HG03432 (cell line): ENCODE measurements around the gene MDGA2.

Experiments
- ATAC-seq: cut with Tn5 transposase; IDR thresholded peaks from one replicate; pipeline ENCODE4 v1.9.1; 2021; ENCODE audit warnings: mild to moderate bottlenecking, moderate library complexity; ENCODE audit not compliant: unreplicated experiment

Gene MDGA2

DNA sequence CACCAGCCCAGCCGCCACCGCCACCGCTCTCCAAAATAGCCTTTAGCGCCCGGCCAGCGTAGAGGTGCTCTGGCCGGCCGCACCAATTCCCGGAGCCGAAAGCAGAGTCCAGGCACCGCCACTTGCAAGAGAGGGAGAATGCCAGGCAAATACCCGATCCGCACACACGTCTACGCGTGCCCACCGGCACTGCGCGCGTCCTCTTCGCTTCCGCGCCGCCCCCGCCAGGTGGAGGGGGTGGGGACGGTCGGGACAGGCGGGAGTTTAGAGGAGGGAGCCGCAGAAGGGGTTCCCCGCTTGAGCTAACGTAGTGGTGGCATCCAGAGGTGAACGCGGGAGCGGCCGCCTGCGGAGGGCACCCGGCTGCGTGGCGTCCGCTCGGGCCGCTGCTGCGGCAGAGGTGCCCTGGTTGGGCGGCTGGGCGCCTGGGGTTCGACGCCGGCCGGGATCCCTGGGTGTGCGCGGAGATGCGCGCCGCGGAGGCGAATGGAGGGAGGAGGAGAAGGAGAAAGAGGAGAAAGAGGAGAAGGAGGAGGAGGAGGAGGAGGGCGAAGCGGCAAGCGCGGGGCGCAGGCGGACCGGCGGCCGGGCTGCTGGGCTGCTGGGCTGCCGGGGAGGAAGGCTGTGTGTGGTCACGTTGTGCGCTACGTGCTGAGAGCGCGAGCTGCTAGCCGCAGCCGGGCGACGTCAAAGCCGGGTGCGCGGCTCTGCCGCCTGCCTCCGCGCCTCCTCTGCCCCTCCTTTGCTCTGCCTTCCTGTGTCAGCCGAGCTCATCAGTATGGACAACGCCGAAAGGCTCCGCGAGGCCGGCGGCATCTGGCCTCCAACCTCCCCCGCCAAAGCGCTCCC is at the start of gene MDGA2:
Gene MDGA2 (minus strand): TSS at position 140 of the 849 bp plus-strand sequence.
- peak; percentile 69 for ATAC-seq

DNA sequence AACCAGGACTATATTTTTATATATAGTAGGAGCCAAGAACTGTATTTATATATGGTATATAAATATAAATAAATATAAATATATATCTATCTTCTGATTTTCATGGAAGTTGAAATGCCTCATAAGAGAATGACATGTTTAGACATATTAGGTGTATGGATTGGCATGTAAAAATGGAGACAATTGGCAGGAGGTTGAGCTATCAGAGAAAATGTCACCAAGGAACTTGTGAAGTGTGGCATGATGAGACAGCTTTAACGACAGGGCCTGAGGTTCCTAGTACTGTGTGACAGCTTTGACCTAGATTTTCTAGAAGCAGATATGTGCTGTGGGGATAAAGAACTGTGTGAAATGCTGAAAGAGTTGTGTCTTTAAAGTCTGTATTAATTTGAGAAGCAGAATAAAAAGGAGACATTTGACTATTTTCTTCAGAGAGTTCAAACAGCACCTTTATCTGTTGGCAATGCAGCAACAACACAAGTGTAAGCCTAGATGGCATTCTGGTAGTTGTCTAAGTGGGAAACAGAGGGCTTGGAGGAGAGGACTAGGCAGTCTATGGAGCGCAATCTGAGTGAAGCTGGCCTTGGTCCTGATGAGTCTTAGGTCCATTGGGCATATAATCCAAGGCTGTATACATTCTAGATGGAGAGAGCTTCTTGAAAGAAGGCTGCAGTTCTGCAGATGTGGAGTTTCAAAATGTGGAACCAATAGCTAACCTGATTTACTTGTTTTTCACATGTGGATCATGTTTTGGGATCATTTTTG is 47.7 kb upstream of the MDGA2 start:
- ATAC-seq, result no peak

DNA sequence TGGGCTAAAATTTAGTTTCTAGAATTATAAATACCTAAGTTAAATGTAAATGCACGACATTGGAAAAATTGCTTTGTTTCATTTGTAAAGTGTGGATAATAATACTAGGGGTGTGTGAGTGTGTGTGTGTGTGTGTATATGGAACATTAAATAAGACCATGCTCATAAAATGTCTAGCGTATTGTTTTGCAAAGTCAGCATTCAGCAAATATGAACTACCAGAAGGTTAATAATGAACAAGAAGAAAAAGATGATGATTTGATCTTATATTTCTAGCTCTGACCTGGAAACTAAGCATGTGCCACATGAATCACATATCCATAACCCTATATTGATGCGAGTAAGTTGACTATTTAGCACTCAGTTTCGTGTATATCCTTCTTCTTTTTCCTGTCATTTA is 44.9 kb upstream of the MDGA2 start:
- no peak for ATAC-seq

DNA sequence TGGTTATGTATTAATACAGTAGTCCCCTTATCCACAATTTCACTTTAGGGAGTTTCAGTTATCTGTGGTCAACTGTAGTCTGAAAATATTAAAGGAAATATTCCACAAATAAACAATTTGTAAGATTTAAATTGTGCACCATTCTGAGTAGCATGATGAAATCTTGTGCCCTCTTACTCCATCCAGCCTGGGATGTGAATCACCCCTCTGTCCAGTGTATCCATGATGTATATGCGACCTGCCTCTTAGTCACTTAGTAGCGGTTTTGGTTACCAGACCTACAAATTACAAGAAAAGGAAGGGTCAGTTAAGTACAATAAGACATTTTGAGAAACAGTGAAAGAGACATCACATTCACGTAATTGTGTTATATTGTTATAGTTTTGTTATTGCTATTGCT is 39.9 kb upstream of the MDGA2 start:
- no peak for ATAC-seq

DNA sequence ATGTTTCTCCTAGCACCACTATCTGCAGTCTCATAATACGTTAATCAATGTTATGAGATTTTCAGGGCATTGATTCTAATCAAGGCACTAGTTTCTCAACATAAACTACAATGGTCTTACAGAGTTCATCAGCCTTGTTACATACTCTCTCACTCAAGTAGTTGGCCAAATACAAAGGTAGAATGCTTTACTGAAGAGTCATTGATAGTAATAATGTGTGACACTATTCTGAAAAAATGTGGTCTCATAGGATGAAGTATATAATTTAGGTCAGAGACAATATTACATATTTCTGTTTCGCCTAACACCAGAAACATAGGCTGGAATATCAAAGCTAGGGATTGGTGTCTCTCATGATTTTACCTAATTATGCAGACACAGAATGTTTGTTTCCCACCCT is 35.2 kb upstream of the MDGA2 start:
- no peak for ATAC-seq

DNA sequence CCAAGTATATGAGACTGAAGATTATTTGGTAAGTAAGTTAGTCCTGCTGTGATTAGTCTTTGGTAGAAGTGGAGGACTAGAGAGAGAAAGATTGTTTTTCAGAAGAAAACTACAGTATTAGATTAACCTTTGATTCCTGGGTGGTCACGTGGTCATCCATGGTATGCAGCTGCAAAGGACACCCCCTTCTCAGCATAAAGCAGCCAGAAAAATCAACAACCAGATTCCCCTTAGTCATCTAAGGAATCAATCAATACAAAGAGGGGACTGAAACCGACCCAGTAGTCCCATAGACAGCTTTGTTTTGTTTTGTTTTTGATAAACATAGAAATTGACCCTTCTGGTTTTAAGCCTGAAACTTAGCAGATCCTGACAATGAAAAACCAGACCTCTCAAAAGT is 30.3 kb upstream of the MDGA2 start:
- ATAC-seq, result no peak

DNA sequence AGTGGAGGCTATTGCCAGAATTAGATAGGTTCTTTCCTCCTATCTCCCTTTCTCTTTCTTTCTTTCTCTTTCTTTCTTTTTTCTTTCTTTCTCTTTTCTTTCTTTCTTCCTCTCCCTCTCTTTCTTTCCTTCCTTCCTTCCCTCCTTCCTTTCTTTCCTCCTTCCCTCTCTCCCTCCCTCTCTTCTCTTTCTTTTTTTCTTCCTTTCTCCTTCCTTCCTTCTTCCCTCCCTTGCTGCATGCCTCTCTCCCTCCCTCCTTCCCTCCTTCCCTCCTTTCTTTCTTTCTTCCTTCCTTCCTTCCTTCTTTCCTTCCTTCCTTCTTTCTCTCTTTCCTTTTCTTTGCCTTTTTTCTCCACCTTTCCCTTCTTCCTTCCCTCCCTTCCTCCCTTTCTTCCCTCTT is 16.4 kb upstream of the MDGA2 start:
- no peak for ATAC-seq

DNA sequence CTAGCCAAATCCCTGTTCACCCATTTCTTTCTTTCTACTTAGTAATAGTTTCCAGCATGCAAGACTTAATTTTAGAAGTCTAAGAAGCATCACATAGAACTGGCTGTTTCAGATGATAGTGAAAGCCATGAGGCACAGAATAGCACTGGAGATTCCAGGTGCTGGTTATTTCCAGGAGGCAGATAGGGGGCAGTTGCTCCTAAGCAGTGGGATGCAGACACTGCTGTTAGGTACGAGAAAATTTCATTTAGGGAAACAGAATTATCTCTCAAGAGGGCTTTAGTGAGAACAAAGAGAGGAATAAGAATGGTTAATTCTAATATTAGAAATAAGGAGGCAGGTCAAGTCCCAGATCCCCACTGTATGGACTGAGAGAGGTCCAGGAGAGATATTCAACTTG is 3.6 kb upstream of the MDGA2 start:
- ATAC-seq, result no peak

DNA sequence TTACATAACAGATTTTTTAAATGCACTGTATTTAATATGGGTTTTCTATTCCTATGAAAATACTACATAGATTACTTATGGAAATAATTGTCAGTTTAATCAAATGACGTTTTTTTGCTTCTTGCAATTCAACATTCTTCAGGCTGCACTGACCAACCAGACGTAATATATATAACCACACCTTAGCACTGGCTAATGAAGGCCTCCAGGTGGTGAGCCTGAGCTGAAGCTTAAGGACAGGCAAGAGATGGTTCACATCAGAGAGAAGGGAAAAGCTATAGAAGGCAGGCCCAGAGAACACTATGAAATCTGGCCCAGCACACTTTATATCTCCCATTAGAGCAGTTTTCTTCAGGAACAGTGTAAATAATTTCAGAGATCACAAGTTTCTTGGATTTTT is 2.8 kb upstream of the MDGA2 start:
- no peak for ATAC-seq

DNA sequence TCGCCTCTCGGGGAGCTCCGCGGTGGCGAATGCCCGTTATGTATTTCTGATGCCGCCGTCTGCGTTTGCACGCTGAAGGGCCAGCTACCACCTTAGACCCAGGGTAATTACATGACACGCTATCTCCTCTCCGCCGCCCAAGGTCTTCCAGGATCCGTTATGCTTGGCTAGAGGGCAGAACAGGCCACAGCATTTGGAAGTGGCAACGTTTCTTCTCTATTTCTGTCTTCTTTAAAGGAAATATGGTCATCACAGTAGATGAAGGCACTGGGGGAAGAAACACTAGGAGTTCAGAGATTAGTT is 861 bp upstream of the MDGA2 start:
- ATAC-seq, result no peak

DNA sequence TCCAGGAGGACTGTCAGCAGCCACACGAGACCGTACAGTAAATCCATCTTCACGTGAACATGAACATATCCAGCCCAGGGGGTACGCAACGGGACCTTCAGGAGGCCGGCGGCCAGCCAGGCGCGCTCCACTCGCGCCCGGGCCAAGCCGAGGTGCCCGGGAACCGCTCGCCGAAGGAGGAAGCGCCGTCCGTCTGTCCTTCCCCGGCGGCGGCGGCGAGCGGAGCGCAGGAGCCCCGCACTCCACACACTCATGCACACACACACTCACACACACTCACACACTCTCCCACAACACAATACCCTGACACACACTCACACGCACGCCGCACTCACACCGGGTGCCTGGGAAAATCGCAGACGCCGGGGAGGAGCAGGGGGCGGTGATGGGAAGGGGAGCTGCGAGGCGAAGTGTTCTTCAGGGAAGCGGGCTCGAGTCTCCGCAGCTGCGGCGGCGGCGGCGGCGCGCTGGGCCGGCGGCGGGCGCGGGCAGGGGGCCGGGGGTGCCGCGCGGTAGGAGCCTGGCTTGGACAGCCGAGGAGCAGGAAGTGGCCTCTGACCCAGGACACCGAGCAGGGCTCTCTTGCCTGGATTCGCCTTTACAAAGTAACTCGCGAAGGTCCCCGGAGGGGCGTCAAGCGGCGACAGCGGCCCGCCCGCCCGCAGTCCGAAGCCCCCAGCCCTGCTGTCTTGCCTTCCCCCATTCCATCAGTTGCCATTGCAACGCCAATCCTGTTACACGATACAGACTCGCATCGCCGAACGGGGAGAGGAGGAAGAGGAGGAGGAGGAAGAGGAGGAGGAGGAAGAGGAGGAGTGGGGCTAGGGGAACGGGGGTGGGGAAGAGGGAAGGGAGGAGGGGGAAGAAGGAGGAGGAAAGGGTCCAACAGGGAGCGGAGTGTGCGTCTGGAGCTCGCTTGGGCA is 601 bp downstream of the MDGA2 start:
- no peak for ATAC-seq

DNA sequence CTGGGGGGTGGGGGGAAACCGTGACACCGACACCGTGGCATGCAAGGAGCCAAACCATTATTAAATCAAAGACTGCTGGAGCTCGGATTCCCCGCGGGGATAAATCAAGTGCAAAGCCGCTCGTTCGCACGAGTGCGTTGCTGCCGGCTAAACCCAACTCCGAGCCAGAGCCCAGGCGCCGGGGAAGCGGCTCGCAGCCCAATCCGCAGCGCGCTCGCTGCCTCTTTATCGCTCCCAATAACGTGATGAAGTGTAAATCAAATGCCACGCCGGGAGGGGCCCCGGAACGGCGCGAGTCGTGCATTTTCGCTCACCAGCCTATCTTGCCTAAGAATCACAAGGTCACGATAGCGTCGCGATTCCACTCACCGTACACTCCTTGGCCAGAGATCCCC is 1.3 kb downstream of the MDGA2 start:
- no peak for ATAC-seq

DNA sequence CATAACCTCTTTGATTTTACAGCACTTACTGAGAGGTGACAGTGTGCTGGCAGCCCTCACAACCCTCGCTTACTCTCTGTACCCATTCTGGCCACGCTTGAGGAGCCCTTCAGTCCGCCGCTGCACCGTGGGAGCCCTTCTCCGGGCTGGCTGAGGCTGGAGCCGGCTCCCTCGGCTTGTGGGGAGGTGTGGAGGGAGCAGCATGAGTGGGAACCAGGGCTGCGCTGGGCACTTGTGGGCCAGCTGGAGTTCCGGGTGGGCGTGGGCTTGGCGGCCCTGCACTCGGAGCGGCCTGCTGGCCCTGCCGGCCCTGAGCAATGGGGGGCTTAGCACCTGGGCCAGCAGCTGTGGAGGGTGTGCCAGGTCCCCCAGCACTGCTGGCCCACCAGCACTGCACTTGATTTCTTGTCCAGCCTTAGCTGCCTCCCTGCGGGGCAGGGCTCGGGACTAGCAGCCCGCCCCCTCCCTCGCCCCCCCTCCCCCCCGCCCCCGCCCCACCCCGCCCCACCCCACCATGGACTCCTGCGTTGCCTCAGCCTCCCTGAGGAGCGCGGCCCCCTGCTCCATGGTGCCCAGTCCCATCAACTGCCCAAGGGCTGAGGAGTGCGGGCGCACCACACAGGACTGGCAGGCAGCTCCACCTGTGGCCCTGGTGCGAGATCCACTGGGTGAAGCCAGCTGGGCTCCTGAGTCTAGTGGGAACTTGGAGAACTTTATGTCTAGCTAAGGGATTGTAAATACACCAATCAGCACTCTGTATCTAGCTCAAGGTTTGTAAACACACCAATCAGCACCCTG is 9.9 kb downstream of the MDGA2 start:
- no peak for ATAC-seq

DNA sequence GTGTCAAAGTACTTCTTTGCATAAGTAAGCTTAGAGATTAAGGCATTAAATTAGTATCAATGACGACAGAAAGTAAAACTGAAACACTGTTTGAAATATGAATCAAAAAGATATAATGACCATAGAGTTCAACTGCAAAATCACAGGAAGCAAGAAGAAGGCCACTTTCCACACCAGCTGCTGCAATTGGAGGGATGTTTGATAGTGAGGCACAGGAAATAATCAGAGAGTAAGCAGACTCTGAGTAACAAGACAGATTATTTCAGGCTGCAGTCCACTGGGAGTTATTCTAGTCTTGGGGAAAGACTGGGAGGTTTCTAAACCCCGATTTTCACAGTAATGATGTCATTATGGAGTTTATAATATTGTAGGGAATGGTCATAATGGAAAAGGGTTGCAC is 12.9 kb downstream of the MDGA2 start:
- no peak for ATAC-seq

DNA sequence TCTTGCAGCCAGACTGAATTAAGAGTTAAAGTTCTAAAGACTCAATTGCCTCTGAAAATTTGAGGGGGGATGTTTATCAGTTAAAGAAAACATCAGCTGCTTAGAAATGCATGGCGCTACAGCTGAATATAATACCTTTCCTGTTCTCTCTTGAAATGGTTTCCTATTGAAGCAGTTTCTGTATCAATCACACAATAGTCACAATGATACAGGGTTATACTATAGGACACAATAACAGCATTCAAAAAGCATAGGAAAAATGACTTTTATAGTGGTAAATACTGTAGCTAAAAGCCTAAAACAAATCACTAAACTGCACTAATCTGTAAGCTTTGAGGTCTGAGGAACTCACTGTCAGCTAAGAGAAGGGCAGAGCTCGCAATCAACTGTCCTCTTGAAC is 15.2 kb downstream of the MDGA2 start:
- no peak for ATAC-seq

DNA sequence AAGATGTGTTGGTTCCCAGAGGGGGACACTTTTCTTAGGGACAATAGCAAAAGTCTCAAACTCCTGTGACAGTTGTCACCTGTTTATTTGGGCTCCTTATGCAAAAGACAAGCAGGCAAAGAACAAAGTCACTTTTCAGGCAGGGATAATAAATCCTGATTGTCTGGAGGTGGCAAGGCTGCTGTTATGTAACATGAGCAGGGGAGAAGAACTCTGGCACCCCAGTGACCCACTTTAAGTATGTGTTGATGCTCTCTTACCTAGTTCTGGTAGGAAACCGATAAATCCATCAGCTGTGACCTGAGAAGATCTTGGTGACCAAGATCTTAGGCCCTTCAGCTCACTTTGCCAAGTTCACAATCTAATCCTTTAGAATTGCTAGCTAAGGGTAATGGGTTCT is 17.4 kb downstream of the MDGA2 start:
- ATAC-seq, result no peak

DNA sequence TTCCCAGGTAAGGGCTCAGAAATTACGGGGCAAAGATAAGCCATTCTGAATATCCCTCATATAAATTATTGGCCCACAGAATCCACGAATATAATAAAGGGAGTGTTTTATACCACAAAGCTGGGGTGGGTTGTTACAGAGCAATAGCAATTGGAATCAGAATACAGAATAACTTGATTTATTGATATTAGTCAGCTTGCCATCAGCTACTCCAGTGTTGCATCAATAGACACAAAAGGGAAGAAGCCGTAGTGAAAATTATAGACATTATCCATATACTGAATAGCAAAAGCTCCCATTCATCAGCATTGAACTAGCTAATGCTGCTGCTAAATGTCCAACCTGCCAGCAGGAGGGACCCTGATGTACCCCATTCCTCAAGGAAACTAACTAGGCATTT is 18.3 kb downstream of the MDGA2 start:
- ATAC-seq, result no peak

DNA sequence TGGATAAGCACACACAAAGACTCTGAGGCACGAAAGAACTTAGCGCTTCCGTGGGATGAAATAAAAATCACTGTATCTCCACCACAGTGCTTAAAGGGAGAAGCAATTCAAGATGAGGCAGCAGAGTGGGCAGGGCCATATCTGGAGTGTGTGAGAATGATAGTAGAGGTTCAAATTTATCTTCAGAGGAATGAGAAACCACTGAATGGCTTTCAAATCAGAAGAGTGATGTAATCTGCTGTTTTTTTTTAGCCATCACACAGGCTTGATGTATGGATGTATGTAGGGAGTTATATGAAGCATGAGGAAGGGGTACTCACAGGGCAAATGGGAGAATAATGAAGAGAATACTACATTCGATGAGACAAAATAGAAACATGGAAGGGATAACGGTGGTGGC is 24.1 kb downstream of the MDGA2 start:
- no peak for ATAC-seq

DNA sequence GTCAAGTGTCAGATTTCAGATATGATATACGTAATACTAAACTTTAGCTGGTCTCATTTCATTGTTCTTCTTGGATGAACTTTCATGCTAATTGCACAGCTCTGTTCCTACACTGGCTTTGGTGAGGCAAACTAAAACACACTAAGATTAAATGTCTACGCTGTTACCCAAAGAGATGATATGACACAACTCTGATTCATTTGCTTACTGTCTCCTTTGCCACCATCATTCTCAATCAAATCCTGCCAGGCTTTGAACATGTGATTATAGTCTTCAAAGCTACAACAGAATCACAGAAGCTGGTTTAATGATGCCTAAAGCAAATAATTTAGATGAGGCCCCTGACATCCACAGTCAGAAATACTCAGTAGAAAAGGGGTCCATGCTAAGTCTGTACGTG is 37.7 kb downstream of the MDGA2 start:
- no peak for ATAC-seq

DNA sequence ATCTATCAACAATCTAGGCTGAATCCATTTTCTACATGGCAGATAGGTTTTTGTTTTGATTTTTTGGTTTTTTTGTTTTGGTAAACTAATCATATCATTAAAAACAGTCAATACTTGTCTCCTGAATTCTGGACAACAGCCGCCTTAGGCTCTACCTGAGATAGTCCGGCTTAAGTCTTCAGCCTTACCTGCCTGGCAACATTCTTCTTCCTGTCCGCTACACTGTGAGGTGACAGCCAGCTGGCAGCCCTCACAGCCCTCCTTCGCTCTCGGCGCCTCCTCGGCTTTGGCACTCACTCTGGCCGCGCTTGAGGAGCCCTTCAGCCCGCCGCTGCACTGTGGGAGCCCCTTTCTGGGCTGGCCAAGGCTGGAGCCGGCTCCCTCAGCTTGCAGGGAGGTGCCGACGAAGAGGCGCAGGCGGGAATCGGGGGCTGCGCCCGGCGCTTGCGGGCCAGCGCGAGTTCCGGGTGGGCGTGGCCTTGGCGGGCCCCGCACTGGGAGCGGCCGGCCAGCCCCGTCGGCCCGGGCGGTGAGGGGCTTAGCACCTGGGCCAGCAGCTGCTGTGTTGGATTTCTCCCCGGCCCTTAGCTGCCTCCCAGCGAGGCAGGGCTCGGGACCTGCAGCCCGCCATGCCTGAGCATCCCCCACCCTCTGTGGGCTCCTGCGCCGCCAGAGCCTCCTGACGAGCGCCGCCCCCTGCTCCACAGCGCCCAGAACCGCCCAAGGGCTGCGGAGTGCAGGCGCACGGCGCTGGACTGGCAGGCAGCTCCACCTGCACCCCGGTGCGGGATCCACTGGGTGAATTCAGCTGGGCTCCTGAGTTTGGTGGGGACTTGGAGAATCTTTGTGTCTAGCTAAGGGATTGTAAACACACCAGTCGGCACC is 49.0 kb downstream of the MDGA2 start:
- no peak for ATAC-seq
